Tibial nerve (tissue), 4 donors: ENCODE results near the gene ADAMTS2. TPM values are rescaled to one million over a fixed set of nuclear protein-coding genes. Genes with fewer than 3 reads are reported as not detected.

Experiments used
- DNase-seq, 2 donors: peaks; one replicate each; pipeline ENCODE4 v3.0.0-alpha.2; 2019; ENCODE audit warnings: low spot score in 2 of 2
- H3K27ac ChIP-seq, 4 donors: fragments of 200-600 bp; sonication (generic) in 3 of 4; one replicate each; pipeline ENCODE4 v1.5.1; 2017 to 2019; ENCODE audit warnings: mild to moderate bottlenecking in 1 of 4
- H3K27me3 ChIP-seq, 2 donors: fragments of 200-600 bp; sonication (generic) in 1 of 2; one replicate each; pipeline versions ENCODE4 v1.5.1 to v1.6.0; 2017 to 2019
- H3K36me3 ChIP-seq, 3 donors: fragments of 200-600 bp; sonication (generic); one replicate each; pipeline ENCODE4 v1.5.1; 2018 to 2019
- H3K4me1 ChIP-seq, 4 donors: fragments of 200-600 bp; sonication (generic) in 3 of 4; one replicate each; pipeline ENCODE4 v1.5.1; 2017 to 2019
- H3K4me3 ChIP-seq, 4 donors: fragments of 200-600 bp; sonication (generic) in 3 of 4; one replicate each; pipeline ENCODE4 v1.5.1; 2017 to 2019; ENCODE audit warnings: mild to moderate bottlenecking in 1 of 4, moderate library complexity in 1 of 4
- H3K9me3 ChIP-seq, 4 donors: fragments of 200-600 bp; sonication (generic) in 3 of 4; one replicate each; pipeline ENCODE4 v1.5.1; 2017 to 2019
- CTCF ChIP-seq, 5 experiments: fragments of 200-600 bp in 3 of 5; fragments of 450-650 bp in 2 of 5; sonication (generic) in 3 of 5; IDR thresholded peaks; one replicate each; pipeline ENCODE4 v1.5.1; 2016 to 2019; ENCODE audit warnings: antibody characterized with exemption in 5 of 5, mild to moderate bottlenecking in 3 of 5, moderate library complexity in 2 of 5
- EP300 ChIP-seq, 2 donors: sonication (generic); formaldehyde crosslinking; IDR thresholded peaks; one replicate each; pipeline ENCODE4 v1.6.1; 2017; ENCODE audit warnings: antibody characterized with exemption in 2 of 2, mild to moderate bottlenecking in 1 of 2
- POLR2A ChIP-seq, 2 donors: fragments of 450-650 bp; IDR thresholded peaks; one replicate each; pipeline ENCODE4 v1.6.1; 2017; ENCODE audit warnings: antibody characterized with exemption in 2 of 2, mild to moderate bottlenecking in 2 of 2, moderate library complexity in 2 of 2
- WGBS, 2 donors: methylation state at CpG; one replicate each; pipeline ENCODE4 v1.1.5; 2018; 5-methylcytosine and 5-hydroxymethylcytosine counted together
- total RNA-seq, 4 donors: library from RNA; depleted of rRNA; stranded (reverse); fragments of >200 nt; gene quantifications; one replicate each; pipeline ENCODE4 v1.1.0, GENCODE V29; 2016

The ADAMTS2 gene
- total RNA-seq, 4 donors from 2014 or later: 23.2 to 58.8 (median 47.2) TPM

GRCh38 chr5:179161901-179162300, 183.4 kb downstream of the ADAMTS2 start:
- peaks cover 0 to 5% (median 3%) of the 10 kb centered on the region in 4 donors for H3K4me1 ChIP-seq
- H3K27me3 ChIP-seq: no peaks in the 10 kb centered on the region
- peaks cover 0 to 18% (median 0%) of the 10 kb centered on the region in 3 donors for H3K36me3 ChIP-seq
- TF ChIP-seq POLR2A (IDR thresholded peaks at IDR 0.05) (no peak), EP300 (IDR thresholded peaks at IDR 0.05) (no peak), CTCF (IDR thresholded peaks at IDR 0.05) (no peak)
- peaks cover 0 to 10% (median 0%) of the 10 kb centered on the region in 4 donors for H3K9me3 ChIP-seq
- H3K27ac ChIP-seq: no peak overlapping the region
- WGBS, 2 donors: 93 to 94% methylated on average over 8 of the region's 8 CpGs
- DNase-seq: no peak
- no peak overlapping the region for H3K4me3 ChIP-seq

- DNase-seq: no peak
Measured at GRCh38 chr5:179160584-179160983, 184.7 kb downstream of the ADAMTS2 start.

GRCh38 chr5:179158556-179158955, 186.7 kb downstream of the ADAMTS2 start:
- WGBS, 2 donors: 96% methylated on average over 13 to 14 of the region's 14 CpGs

More at GRCh38 chr5:179160584-179160983, 184.7 kb downstream of the ADAMTS2 start:
- no peaks in the 10 kb centered on the region for H3K27me3 ChIP-seq
- H3K4me3 ChIP-seq: no peak overlapping the region
- no peaks in the 10 kb centered on the region for H3K4me1 ChIP-seq
- no peak overlapping the region for H3K27ac ChIP-seq
- 88 to 89% methylated on average over 3 of the region's 3 CpGs for WGBS, 2 donors
- peaks cover 0 to 18% (median 0%) of the 10 kb centered on the region in 3 donors for H3K36me3 ChIP-seq
- TF ChIP-seq POLR2A (IDR thresholded peaks at IDR 0.05) (no peak), CTCF (IDR thresholded peaks at IDR 0.05) (no peak), EP300 (IDR thresholded peaks at IDR 0.05) (no peak)
- peaks cover 0 to 10% (median 0%) of the 10 kb centered on the region in 4 donors for H3K9me3 ChIP-seq

GRCh38 chr5:179154991-179155955, 190.0 kb downstream of the ADAMTS2 start:
- no peak overlapping the region for H3K27ac ChIP-seq
- no peaks in the 10 kb centered on the region for H3K9me3 ChIP-seq
- WGBS, 2 donors: 65 to 72% methylated on average over 25 to 26 of the region's 27 CpGs
- no peak for DNase-seq
- H3K36me3 ChIP-seq: peaks cover 0 to 42% (median 0%) of the 10 kb centered on the region in 3 donors
- no peak overlapping the region for H3K4me3 ChIP-seq
- H3K27me3 ChIP-seq: no peaks in the 10 kb centered on the region
- H3K4me1 ChIP-seq: no peaks in the 10 kb centered on the region
- TF ChIP-seq CTCF (IDR thresholded peaks at IDR 0.05) (no peak), EP300 (IDR thresholded peaks at IDR 0.05) (no peak), POLR2A (IDR thresholded peaks at IDR 0.05) (no peak)

More at GRCh38 chr5:179158556-179158955, 186.7 kb downstream of the ADAMTS2 start:
- no peak for DNase-seq
- Histone ChIP-seq H3K4me1 (no peaks in the 10 kb centered on the region), H3K36me3 (peaks cover 0 to 32% (median 0%) of the 10 kb centered on the region in 3 donors), H3K27me3 (no peaks in the 10 kb centered on the region), H3K27ac (no peak overlapping the region), H3K9me3 (peaks cover 0 to 10% (median 0%) of the 10 kb centered on the region in 4 donors), H3K4me3 (no peak overlapping the region)
- no peak for TF ChIP-seq CTCF (IDR thresholded peaks at IDR 0.05)
- no peak for TF ChIP-seq EP300 (IDR thresholded peaks at IDR 0.05)
- TF ChIP-seq POLR2A (IDR thresholded peaks at IDR 0.05): no peak
